NCI-H2029 treated with DMSO at 0.1 percent for 48 hours (cell line): ENCODE results near the gene LPO.
A peak's percentile ranks its signal among the peaks of the same experiment; 100 is the strongest.

Experiments used
- DNase-seq: peaks from one replicate; lab custom pipeline; 2025; lab: John Stamatoyannopoulos, UW

The LPO gene

DNA sequence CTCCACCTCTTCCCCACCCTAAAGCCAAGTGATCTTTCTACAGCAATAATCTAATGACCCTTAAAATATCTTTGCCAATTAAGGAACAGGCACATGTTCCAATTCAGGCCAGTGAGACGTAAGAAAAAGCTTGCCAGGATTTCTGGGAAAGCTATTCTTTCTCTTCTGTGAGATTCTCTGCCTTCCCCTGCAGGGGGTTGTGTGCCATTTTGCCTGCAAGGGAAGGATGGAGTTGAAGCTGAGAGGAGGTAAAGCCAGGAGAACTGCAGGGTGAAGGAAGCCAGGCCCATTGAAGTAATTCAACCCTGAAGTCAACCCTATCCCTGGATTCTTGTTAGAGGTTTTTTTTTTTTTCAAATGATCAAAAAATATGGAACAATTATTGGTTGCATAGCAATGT is 9.0 kb upstream of the LPO start:
- no peak for DNase-seq

DNA sequence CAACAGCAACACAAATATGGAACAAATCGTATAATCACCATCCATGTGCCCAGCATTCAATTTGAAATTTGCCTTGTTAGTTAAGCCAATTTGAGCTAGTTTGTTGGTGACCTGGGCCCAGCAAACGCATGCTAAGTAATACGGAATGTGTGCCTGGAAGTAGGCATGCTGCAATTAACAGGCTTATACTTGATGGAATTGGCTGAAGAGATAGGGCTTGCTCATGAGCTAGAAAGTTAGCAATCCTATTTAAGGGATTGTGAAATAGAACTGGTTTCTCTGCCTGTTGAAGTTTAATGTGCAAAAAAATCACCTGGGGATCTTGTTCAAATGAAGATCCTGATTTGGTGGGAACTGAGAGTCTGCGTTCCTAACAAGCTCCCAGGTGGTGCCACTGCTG is 8.5 kb upstream of the LPO start:
- no peak for DNase-seq

DNA sequence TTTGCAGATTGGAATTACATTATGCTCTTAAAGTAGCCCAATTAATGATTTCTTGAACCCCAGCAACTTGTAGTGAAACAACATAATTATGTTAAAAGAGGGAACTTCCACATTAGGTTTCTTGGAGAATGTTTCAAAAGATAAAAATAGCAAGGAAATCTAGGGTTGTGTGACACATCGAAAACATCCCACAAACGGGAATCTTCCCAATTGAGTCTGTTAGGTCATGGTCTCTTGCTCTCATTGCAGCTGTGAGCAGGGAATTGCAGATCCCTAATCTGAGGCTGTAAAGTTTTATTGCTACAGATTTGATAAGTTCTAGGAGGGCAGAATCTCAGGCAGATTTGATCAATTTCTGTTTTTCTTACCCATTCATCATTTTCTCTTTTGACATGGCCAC is 6.7 kb upstream of the LPO start:
- no peak for DNase-seq

DNA sequence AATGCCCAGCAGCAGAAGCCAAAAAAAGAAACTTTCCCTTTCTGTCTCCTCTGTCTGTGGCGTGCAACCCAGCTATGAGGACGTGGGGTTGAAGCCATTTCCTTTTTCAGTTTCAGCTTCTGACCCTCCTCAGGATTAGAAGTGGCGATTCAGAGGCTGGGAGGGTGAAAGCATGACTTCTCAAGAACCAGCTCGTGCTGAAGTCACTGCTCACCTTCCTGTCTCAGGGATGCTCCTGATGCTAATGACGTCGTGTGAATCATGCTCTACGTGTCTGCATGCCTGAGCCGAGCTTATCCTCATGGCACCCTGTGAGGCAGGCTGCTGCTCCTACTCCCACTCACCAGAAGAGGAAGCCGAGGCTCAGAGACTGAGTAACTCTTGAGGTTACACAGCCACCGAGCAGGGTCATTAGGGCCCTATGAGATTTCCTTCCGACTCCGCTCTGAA is 5.7 kb upstream of the LPO start:
- no peak for DNase-seq

DNA sequence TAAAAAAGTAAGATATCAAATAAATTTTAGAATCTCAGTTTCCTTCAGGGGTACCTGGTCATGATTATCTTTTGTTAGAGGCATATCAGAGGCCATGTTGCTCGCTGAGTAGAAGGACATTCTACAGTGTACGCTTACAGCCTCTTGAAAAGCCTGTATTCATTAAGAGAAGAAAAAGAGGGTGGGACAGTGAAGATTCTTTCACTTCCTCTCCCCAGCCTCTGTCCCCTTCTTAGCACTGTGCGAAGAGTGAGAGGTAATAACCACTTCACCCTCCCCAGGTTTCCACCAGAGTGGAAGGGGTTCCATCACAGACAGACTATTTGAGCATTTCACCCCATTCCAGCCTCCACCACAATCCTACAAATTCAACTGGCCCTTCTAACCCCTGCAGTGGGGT is 4.8 kb upstream of the LPO start:
- DNase-seq, result no peak

DNA sequence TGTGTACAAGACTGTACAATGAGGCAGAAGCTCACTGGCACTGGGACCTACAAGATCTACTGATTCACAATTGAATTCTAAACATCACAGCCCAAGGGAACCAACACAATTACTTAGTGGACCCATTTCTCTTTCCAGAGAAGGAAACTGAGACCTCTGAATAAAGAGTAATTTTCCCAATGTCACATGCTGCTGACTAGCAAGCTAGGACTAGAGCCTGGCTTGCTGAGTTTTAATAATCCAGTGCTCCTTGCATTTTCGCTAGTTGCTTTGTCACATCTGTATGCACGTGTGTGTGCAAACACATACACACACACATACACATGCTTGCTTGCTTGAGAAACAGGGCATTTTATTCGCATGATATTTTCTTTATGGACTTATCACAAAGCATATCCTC is 3.9 kb upstream of the LPO start:
- DNase-seq, result no peak

DNA sequence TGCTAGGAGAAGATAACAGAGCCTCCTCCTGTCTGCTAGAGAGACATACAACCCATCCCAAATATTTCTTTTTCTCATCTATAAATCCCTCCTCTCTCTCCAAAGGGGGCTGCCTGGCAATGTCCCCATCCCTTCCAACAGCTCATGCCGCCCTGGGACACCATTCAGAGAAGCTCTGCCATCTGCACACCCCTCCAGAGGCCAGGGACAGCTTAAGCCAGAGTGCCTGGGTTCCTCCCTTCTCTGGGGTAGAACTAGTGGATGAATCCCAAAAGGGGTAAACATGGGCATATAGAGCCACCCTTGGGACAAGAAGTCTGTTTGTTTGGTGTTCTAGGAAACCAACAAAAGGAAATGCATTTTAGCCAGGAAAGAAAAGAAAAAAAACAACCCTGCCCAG is 2.6 kb upstream of the LPO start:
- DNase-seq, result no peak

DNA sequence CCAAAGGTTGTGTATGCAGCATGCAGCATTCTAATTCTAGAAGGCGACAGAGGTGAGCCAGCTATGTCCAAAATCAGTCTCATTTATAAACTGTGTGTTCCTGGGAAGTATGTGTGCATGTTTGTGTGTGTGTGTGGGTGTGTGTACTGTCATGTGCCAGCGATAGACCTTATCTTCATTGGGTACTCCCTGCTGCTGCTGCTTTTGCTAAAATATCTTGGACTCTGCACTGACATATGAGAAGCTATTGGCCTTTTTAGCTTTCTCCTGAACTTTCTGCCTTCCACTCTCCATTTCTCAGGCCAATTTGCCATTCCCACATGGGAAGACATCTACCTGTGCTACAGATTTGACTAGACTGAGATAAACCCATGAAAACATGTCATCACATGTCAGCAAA is 2.0 kb upstream of the LPO start:
- no peak for DNase-seq

DNA sequence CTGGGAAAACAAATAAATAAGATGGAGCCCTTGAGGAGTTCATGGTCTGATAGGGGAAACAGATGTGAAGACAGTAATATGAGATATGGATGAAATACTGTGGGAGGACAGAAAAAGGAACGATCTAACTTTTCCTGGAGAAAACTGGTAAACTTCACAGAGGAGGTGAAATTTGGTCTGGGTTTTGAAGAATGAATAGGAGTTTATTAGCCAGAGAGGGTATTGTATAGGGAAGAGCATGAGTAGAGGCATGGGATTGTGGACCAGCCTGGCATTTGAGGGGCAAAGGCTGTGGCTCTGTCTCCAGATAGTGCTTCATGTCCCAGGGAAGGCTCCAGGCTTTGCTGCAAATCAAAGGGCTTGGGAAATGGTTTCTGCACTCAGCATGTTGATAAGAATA is 1.6 kb downstream of the LPO start:
- no peak for DNase-seq

DNA sequence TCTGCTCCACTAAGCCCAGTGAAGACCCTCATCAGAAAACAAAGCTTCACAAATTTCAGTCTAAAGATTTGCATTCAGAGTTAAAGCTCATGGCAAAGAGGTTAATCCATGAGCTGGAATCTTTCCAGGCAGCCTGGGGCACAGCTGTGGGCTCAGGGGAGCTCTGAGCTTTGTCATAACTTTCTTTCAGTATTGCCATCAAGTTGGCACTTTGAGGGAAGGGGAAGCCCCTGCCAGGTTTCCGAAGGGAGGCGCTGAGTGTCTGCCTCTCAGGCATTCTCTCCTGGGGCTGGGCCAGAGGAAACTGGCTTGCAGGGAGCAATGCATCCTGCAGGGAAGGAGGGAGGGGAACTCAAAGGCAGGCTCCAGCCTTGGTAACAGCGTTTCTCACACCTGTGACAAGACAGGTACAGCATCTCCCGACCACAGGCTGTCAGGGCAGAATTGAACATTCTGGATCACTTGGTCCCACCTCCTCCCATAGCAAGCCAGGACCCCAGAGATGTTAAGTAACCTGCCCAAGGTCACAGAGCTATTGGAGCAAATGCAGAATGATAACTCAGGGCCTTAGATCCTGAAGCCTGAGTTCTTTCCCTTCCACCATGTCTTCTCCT is 3.9 kb downstream of the LPO start:
- no peak for DNase-seq

DNA sequence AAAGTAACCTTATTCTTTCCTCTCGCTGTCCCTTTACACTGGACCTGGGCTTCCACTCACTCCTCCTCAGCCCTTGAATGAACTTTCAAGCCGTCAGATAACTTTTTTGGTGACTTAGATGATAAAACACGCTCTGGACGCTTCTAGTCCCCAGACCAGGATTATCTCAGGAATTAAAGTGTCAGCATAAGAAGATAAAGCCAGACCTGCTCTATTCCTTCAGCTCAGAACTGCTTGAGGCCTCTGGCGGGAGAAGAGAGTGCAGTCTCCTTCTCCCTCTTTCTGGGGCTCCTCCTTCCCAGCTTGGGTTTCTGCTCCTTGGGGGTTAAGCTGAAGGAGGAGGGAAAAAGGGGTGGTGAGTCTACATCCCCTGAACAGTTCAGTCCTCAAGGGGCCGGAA is 6.6 kb downstream of the LPO start:
- DNase-seq, result no peak

DNA sequence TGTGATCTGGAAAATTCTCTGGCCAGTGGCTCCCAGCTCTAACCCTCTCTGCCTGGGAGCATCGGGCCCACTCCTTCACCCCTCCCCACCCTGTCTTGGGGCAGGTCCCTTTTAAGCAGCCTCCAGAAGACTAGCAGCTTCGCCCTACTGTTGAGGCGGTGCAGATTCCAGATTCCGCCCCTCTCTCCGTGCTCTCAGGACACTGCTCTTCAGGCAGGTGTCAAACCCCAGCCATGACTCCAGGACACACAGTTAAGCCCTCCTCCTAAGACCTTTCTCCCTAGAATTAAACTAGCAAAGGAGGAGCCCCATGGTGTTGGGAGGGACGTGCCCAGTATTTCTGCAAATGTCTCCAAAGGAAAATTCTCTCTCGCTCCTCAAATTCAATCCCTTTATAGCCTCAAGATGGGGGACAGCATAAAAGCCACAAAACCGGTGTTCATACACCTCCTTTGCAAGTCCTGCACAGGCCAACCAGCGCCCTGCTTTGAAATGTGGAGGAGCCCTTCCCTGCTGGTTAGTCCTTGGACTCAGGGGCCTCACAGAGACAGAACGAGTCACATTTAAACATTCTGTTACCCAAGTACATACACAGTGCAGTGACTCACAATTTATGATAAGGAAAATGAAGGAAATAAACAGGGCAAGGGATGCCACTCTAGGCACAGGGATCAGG is 7.2 kb downstream of the LPO start:
- DNase-seq, result no peak

DNA sequence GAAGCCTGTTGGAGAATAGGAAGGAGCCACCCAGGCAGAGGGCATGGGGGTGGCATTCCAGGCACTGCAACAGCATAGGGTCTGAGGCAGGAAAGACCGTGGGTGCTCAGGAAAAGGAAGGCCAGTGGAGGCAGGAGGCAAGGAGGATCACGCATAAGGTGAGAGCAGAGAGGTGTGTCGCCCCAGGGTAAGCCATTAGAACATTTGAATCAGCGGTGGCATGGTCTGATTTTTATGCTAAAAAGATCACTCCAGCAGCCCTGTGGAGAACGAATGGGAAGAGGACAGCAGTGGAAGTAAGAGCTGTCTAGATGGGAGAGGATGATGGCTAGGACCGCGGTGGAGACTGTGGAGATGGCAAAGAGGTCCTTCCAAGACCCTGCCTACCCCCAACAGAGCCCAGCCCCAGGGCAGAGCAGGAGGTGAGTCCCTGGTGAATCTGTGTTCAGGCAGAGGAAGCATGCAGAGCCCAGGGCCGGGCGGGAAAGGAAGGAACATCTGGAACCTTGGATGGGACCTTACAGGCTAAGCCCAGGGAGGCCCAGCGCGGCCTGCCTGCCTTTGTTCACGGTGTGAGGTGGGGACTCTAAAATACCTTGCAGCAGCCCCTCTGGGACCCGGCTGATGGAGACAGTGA is 7.8 kb downstream of the LPO start:
- no peak for DNase-seq

DNA sequence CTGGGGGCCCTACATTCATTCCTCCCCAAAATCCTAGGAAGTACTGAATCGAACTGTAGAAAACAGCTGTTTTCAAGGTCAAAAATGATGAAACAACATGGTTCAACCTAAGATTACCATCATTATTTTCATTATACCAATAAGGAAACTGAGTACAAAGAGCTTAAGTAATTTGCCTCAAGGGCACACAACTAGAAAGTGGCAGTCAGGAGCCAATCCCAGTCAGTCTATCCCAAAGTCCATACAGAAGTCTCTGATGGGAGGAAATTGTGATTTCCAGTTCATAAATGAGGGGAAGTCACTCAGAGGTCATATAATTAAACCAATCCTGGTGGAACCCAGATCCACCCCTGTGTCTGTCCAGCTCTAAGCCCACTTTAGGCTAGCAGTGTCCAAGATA is 8.4 kb downstream of the LPO start:
- DNase-seq, result no peak

DNA sequence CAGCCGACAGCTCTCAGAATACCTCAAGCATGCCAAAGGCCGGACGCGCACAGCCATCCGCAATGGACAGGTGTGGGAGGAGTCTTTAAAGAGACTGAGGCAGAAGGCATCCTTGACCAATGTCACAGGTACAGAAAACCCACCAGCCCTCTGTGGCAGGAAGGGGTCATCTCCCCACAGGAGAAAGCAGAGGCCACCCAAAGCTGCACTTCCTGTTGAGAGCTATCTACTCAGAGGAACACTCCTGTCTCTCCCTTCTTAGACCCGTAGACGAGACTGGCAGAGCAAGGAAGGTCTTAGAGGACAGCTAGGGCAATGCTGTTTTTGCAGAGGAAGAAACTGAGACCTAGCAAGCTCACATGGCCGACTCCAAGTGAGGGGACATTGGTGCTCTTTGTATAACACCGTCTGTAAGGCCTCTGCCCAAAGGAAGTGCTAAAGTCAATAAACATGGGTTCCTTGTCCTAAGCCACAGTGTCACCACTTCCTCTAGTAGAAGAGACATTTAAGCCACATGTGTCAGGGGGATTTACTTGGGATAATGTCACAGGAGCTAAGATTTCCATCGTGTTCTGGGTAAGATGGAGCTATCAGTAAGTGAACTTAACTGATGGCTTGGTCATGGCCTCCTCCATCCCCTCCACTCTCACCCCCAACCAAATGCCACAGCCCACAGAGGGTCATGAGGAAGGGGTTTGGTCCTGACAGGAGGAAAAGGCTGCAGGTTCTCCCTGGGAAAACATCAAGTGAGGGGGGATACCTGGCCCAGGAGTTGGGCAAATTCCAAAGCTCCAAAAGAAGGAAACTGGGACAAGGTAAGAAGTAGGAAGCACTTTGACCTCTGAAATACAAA is 9.4 kb downstream of the LPO start:
- no peak for DNase-seq

DNA sequence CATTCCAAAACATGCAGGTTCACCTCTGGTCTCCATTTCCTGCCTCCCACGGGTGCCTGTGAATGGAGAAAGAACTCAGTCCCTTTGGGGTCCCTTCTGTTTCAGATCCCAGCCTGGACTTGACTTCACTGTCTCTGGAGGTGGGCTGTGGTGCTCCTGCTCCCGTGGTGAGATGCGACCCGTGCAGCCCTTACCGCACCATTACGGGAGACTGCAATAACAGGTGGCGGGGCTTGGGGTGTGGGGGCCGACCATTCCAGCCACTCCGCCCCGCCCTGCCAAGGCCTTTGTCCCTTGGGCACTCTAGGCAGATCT is 10.5 kb downstream of the LPO start:
- no peak for DNase-seq

DNA sequence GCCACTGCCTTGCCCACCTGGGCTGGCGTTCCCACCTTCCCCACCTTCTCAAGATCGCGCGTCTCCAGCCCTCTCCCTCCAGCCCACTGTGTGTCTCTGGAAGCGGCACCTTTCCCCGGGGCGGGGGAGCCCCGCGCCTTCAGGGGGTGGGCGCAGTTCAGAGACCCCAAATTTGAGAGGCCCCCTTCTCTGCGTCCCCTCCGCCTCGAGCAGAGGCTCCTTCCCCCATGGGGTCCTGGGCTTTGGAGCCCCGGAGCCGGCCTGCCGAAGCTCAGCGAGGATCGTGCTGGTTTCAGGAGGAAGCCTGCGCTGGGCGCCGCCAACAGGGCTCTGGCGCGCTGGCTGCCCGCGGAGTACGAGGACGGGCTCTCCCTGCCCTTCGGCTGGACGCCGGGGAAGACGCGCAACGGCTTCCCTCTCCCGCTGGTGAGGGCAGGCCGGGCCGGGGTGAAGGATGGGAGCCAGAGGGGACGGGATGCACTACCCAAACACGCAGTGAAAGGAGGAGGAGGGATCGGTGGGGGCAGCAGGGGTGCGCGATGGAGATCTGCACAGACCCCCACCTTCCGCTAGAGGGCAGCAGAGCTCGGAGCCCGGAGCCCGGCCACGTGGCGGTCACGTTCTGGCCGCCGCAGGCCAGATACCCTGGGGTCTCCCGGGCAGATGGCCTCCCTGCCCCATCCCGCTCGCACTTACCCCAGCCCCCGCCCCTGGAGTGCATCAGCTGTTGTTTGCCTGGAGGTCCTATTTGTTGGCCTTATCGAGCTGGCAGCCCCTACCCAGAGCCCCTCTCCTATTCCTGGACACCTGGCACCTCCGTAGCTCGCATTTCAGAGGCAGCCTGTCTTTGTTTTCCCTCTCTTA is 11.1 kb downstream of the LPO start:
- DNase-seq, result peak; percentile 2

DNA sequence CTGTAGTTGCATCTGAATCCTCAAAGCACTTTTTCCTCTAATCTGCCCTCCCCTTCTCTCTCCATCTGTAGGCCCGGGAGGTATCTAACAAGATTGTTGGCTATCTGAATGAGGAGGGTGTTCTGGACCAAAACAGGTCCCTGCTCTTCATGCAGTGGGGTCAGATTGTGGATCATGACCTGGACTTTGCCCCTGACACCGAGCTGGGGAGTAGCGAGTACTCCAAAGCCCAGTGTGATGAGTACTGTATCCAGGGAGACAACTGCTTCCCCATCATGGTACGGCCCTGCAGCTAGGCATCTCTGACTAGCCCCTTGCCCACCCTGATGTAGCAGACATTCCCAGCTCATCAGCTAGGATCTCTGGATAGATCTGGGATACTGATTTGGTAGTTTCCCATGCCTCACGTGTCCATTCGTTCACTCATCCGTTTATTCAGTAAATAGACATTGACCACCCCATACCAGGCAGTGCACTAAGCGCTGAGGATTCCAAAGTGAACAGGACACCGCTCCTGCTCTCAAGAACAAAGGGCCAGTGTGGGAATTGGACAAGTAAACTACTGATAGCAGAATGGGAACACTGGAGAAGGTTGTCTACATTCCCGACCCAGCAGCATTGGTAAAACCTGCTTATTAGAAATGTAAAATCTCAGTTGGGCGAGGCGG is 12.1 kb downstream of the LPO start:
- DNase-seq, result no peak

DNA sequence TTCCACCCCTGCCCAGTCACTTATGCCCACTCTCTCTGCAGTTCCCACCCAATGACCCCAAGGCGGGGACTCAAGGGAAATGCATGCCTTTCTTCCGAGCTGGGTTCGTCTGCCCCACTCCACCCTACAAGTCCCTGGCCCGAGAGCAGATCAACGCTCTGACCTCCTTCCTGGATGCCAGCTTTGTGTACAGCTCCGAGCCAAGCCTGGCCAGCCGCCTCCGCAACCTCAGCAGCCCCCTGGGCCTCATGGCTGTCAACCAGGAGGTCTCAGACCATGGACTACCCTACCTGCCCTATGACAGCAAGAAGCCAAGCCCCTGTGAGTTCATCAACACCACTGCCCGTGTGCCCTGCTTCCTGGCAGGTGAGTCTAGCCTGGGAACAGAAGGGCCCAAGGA is 13.8 kb downstream of the LPO start:
- DNase-seq, result no peak

DNA sequence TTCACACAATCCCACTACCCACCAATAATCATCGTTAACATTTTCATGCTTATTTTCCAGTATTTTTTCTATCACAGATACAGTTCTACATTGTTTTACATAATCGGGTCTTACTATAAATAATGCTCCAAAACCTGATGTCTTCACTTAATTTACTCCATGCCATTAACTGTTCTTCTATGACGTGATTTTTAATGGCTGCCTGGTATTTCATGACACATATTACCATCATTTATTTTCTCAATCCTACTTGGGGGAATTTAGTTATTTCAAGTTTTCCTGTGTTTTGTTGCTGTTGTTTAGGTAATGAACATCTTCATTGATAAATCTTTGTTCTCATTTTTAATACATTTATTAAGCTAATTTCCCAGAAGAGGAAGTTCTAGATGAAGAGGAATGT is 14.7 kb downstream of the LPO start:
- no peak for DNase-seq

DNA sequence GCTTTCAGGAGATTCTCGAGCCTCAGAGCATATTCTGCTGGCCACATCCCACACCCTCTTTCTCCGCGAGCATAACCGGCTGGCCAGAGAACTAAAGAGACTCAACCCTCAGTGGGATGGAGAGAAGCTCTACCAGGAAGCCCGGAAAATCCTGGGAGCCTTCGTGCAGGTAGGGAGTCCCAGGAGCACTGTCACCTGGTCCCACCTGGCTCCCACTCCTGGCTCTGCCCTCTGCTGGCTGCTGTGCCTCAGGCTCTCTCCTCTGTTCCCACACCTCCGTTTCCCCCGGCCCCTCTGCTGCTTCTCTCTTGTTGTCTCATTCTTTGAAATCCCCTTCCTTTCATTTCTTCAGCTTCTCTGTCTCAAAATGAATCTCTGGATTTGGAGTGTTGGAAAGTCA is 16.4 kb downstream of the LPO start:
- DNase-seq, result no peak

DNA sequence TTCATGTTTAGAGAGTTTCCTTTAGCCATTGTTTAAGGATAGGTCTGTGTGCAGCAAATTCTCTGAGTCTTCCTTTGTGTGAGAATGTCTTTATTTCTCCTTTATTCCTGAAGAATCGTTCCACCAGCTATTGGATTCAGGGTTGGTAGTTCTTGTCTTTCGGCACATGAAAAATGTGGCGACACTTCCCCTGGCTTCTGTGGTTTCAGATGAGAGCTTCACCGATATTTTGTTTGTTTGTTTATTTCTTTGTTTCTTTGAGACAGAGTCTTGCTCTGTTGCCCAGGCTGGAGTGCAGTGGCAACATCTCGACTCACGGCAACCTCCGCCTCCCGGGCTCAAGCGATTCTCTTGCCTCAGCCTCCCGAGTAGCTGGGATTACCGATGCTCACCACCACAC is 23.8 kb downstream of the LPO start:
- no peak for DNase-seq
